D721Med (cell line): Measurements from ENCODE around the gene LRRC4.

Experiments
- DNase-seq: peaks from one replicate; pipeline ENCODE4 v3.0.0; 2011; ENCODE audit warnings: low spot score; ENCODE audit not compliant: insufficient read length
- FAIRE-seq: peaks from 2 replicates; lab custom pipeline; 2011; peaks lifted over from hg19 to GRCh38; lab: Jason Lieb, UNC
- CTCF ChIP-seq: IDR thresholded peaks from 2 replicates; pipeline ENCODE4 v1.5.1; 2012; ENCODE audit warnings: mild to moderate bottlenecking, control low read depth; ENCODE audit not compliant: insufficient read depth; ENCODE audit errors: missing control alignments

LRRC4 gene

GRCh38 chr7:128045766-128046165 lies 14.5 kb upstream of the LRRC4 start:
- TF ChIP-seq CTCF = no peak
- no peak for DNase-seq
- FAIRE-seq = no peak

- TF ChIP-seq CTCF = no peak
- DNase-seq = no peak
- no peak for FAIRE-seq
These were observed 13.9 kb upstream of the LRRC4 start for GRCh38 chr7:128045158-128045557.

GRCh38 chr7:128044064-128044463 lies 12.8 kb upstream of the LRRC4 start:
- no peak for DNase-seq
- TF ChIP-seq CTCF = no peak
- no peak for FAIRE-seq

GRCh38 chr7:128042012-128042411 lies 10.8 kb upstream of the LRRC4 start:
- FAIRE-seq (no peak), DNase-seq (no peak)
- TF ChIP-seq CTCF = no peak

GRCh38 chr7:128041203-128041602 lies 10.0 kb upstream of the LRRC4 start:
- no peak for TF ChIP-seq CTCF
- no peak for FAIRE-seq
- no peak for DNase-seq

- no peak for TF ChIP-seq CTCF
- no peak for FAIRE-seq
- DNase-seq = no peak
These were observed 9.0 kb upstream of the LRRC4 start for GRCh38 chr7:128040205-128040604.

GRCh38 chr7:128039544-128039953 lies 8.3 kb upstream of the LRRC4 start:
- no peak for DNase-seq
- FAIRE-seq = no peak
- TF ChIP-seq CTCF = no peak
